IMR-90 (cell line): Measurements from ENCODE around the gene MRPL45. TPM values are rescaled to one million over a fixed set of nuclear protein-coding genes. Genes with fewer than 3 reads are reported as not detected.

ENCODE experiments used
- ATAC-seq: fragments of 200-7000 bp; cut with Tn5 transposase; 2 replicates; pipeline ENCODE4 v1.9.1; 2020; ENCODE audit warnings: low read depth, mild to moderate bottlenecking, moderate library complexity
- BruUV-seq: library from RNA; stranded (reverse); fragments of 400-500 nt; replicated peaks from 2 replicates; lab custom pipeline; 2021; lab: Mats Ljungman, UMichigan
- CTCF ChIA-PET: fragments of 300-600 bp; formaldehyde crosslinking; extraction: SDS; loops from one replicate; lab custom pipeline; 2021; ENCODE audit warnings: antibody characterized with exemption; lab: Yijun Ruan, JAX
- POLR2A ChIA-PET: fragments of 300-600 bp; sonication (Branson Sonifier 250); formaldehyde crosslinking; loops from one replicate; lab custom pipeline; 2022; ENCODE audit warnings: antibody characterized with exemption; ENCODE audit not compliant: unreplicated experiment; lab: Charles Lee
- DNase-seq: peaks from one replicate; pipeline ENCODE4 v3.0.0; 2013
- H2AFZ ChIP-seq: replicated peaks from 2 replicates; pipeline ENCODE3; 2013; ENCODE audit warnings: low read length, mild to moderate bottlenecking; ENCODE audit not compliant: poor library complexity
- H2AK5ac ChIP-seq: 2 replicates; pipeline ENCODE4 v1.6.1; 2013; ENCODE audit warnings: low read depth, low read length, inconsistent platforms
- H2AK9ac ChIP-seq: replicated peaks from 2 replicates; pipeline ENCODE3; 2013; ENCODE audit warnings: mild to moderate bottlenecking, low read depth, low read length, moderate library complexity; ENCODE audit not compliant: poor library complexity
- H2BK120ac ChIP-seq: 2 replicates; pipeline ENCODE4 v1.6.1; 2013; ENCODE audit warnings: low read depth, low read length, inconsistent platforms
- H2BK15ac ChIP-seq: 3 replicates; pipeline ENCODE4 v1.6.1; 2013; ENCODE audit warnings: low read depth, low read length, inconsistent platforms
- H2BK20ac ChIP-seq: 2 replicates; pipeline ENCODE4 v1.6.1; 2013; ENCODE audit warnings: low read depth, mild to moderate bottlenecking, inconsistent platforms, low read length, moderate library complexity
- H2BK5ac ChIP-seq: 2 replicates; pipeline ENCODE4 v1.6.1; 2013; ENCODE audit warnings: mild to moderate bottlenecking, low read depth, low read length, inconsistent platforms; ENCODE audit not compliant: poor library complexity, severe bottlenecking
- H3K14ac ChIP-seq: replicated peaks from 2 replicates; pipeline ENCODE4 v1.6.1; 2013; ENCODE audit warnings: low read depth, low read length, inconsistent platforms
- H3K18ac ChIP-seq: 2 replicates; pipeline ENCODE4 v1.6.1; 2013; ENCODE audit warnings: low read depth, low read length, control low read depth
- H3K23ac ChIP-seq: 2 replicates; pipeline ENCODE4 v1.6.1; 2013; ENCODE audit warnings: low read depth, low read length, inconsistent platforms
- H3K27ac ChIP-seq: 2 replicates; pipeline ENCODE4 v1.5.1; 2013; ENCODE audit warnings: mild to moderate bottlenecking, control low read depth, low read length; ENCODE audit not compliant: insufficient read depth
- H3K27me3 ChIP-seq: 2 replicates; pipeline ENCODE4 v1.6.1; 2013; ENCODE audit warnings: low read length; ENCODE audit not compliant: control insufficient read depth, insufficient read depth
- H3K36me3 ChIP-seq: 2 replicates; pipeline ENCODE4 v1.6.1; 2013; ENCODE audit warnings: low read length, mixed read lengths; ENCODE audit not compliant: control insufficient read depth, insufficient read depth
- H3K4ac ChIP-seq: 2 replicates; pipeline ENCODE4 v1.6.1; 2013; ENCODE audit warnings: low read depth, low read length, inconsistent platforms
- H3K4me1 ChIP-seq: 2 replicates; pipeline ENCODE4 v1.6.1; 2013; ENCODE audit warnings: low read length, mixed read lengths; ENCODE audit not compliant: control insufficient read depth, insufficient read depth
- H3K4me2 ChIP-seq: 2 replicates; pipeline ENCODE4 v1.6.1; 2013; ENCODE audit warnings: low read depth, mild to moderate bottlenecking, control low read depth, low read length, moderate library complexity
- H3K4me3 ChIP-seq: 2 replicates; pipeline ENCODE4 v1.5.1; 2013; ENCODE audit warnings: low read depth, mild to moderate bottlenecking, control low read depth, low read length, moderate library complexity; ENCODE audit not compliant: insufficient read depth
- H3K56ac ChIP-seq: 2 replicates; pipeline ENCODE4 v1.6.1; 2013; ENCODE audit warnings: low read length, inconsistent platforms; ENCODE audit not compliant: insufficient read depth; ENCODE audit errors: extremely low read depth
- H3K79me1 ChIP-seq, 2 experiments: 2 replicates each; pipeline ENCODE4 v1.6.1; 2013; ENCODE audit warnings: low read length in 2 of 2, inconsistent platforms in 1 of 2, low read depth in 1 of 2
- H3K9ac ChIP-seq: 2 replicates; pipeline ENCODE4 v1.6.1; 2013; ENCODE audit warnings: low read depth, low read length, control low read depth
- H3K9me1 ChIP-seq: 2 replicates; pipeline ENCODE4 v1.6.1; 2013; ENCODE audit warnings: low read length, inconsistent platforms; ENCODE audit not compliant: insufficient read depth
- H3K9me3 ChIP-seq: 2 replicates; pipeline ENCODE4 v1.6.1; 2013; ENCODE audit warnings: low read length; ENCODE audit not compliant: control insufficient read depth, insufficient read depth
- H4K20me1 ChIP-seq: 2 replicates; pipeline ENCODE4 v1.6.1; 2013; ENCODE audit warnings: low read length, inconsistent platforms; ENCODE audit not compliant: insufficient read depth
- H4K5ac ChIP-seq: 2 replicates; pipeline ENCODE4 v1.6.1; 2013; ENCODE audit warnings: mild to moderate bottlenecking, low read depth, low read length, control low read depth
- H4K8ac ChIP-seq, 2 experiments: 2 replicates each; pipeline ENCODE4 v1.6.1; 2013; ENCODE audit warnings: low read depth in 2 of 2, low read length in 2 of 2, control low read depth in 1 of 2, inconsistent platforms in 1 of 2
- H4K91ac ChIP-seq: 2 replicates; pipeline ENCODE4 v1.6.1; 2013; ENCODE audit warnings: low read depth, low read length, inconsistent platforms; ENCODE audit not compliant: insufficient read depth
- BHLHE40 ChIP-seq: fragments of 150-350 bp; IDR thresholded peaks from 2 replicates; pipeline ENCODE4 v1.6.1; 2016; ENCODE audit warnings: mild to moderate bottlenecking, low read depth, low read length
- CHD1 ChIP-seq: IDR thresholded peaks from 2 replicates; pipeline ENCODE4 v1.6.1; 2012; ENCODE audit warnings: low read depth, low read length, improper control_type of control experiment
- FOS ChIP-seq: fragments of 150-350 bp; IDR thresholded peaks from 2 replicates; pipeline ENCODE4 v1.6.1; 2016; ENCODE audit warnings: low read depth, low read length
- MAFK ChIP-seq: IDR thresholded peaks from 2 replicates; pipeline ENCODE4 v1.6.1; 2012; ENCODE audit warnings: low read depth, low read length, improper control_type of control experiment
- MAZ ChIP-seq: IDR thresholded peaks from 2 replicates; pipeline ENCODE4 v1.6.1; 2012; ENCODE audit warnings: low read depth, mild to moderate bottlenecking, low read length, improper control_type of control experiment, moderate library complexity, borderline replicate concordance
- MXI1 ChIP-seq: IDR thresholded peaks from 2 replicates; pipeline ENCODE4 v1.6.1; 2012; ENCODE audit warnings: low read depth, mild to moderate bottlenecking, low read length, moderate library complexity, borderline replicate concordance
- NFE2L2 ChIP-seq: fragments of 150-350 bp; IDR thresholded peaks from 2 replicates; pipeline ENCODE4 v1.6.1; 2016; ENCODE audit warnings: low read depth, mild to moderate bottlenecking, low read length
- RFX5 ChIP-seq: IDR thresholded peaks from 2 replicates; pipeline ENCODE4 v1.8.0; 2012; ENCODE audit warnings: low read depth, mild to moderate bottlenecking, low read length, moderate library complexity
- SMC3 ChIP-seq: fragments of 150-350 bp; IDR thresholded peaks from 2 replicates; pipeline ENCODE4 v1.6.1; 2016; ENCODE audit warnings: low read depth, mild to moderate bottlenecking, antibody characterized with exemption, low read length, moderate library complexity
- WGBS, 2 experiments: methylation state at CpG; one replicate each; pipeline versions ENCODE4 v1.1.5 to v1.1.7; 2013; ENCODE audit warnings: missing lambda C conversion rate in 2 of 2; ENCODE audit not compliant: insufficient read length in 1 of 2; ENCODE audit errors: extremely low coverage in 2 of 2; 5-methylcytosine and 5-hydroxymethylcytosine counted together
- dilution Hi-C: fragments of 300-500 bp; cut with HindIII; formaldehyde crosslinking; loops from one replicate; pipeline ENCODE4 v1.14.3; 2018; ENCODE audit warnings: low sequenced_read_pairs; ENCODE audit not compliant: unreplicated experiment
- in situ Hi-C: fragments of 300-500 bp; cut with MboI; formaldehyde crosslinking; loops from 3 replicates; pipeline ENCODE4 v1.14.3; 2019; ENCODE audit warnings: low sequenced_read_pairs, inconsistent platforms, mixed read lengths
- intact Hi-C: fragments of 100-400 bp; cut with micrococcal nuclease; formaldehyde crosslinking; loops from 2 replicates; pipeline ENCODE4 v1.10.0; 2022
- polyA plus RNA-seq, 3 experiments: library from polyadenylated mRNA; depleted of rRNA; stranded (reverse); fragments of >200 nt; gene quantifications; 2 replicates each; pipeline ENCODE4 v1.2.3, GENCODE V29; 2012; ENCODE audit warnings: low replicate concordance in 1 of 3
- total RNA-seq: library from RNA; depleted of rRNA; stranded (reverse); fragments of >200 nt; gene quantifications from 2 replicates; pipeline ENCODE4 v1.2.3, GENCODE V29; 2012

The MRPL45 gene
- total and polyA plus RNA-seq, 2 of the 4 experiments (the other 2 are of a cell fraction), result 39.6 to 46.8 TPM

GRCh38 chr17:38358586-38359513, 61.9 kb downstream of the MRPL45 start:
- H3K18ac ChIP-seq, result no peak overlapping the region
- H3K56ac ChIP-seq, result no peak overlapping the region
- POLR2A ChIA-PET, result no interaction called here
- in situ Hi-C loops, result loop anchor here (5.0 to 25.0 kb wide), 3 partner anchors 43 to 306 kb away; no protein-coding TSS in a partner anchor
- H2BK15ac ChIP-seq, result no peak overlapping the region
- H2BK120ac ChIP-seq, result no peak overlapping the region
- no CpG with 5 or more reads among the region's 9 CpGs for WGBS, 2 experiments
- CTCF ChIA-PET, result interaction anchor here (1.0 to 1.3 kb wide), 2 partner anchors 9 to 55 kb away, joined by 4 to 5 read pairs; no protein-coding TSS in a partner anchor
- H2BK20ac ChIP-seq, result no peak overlapping the region
- peaks cover 4% of the 10 kb centered on the region for H3K4me1 ChIP-seq
- no peak overlapping the region for H4K8ac ChIP-seq
- TF ChIP-seq BHLHE40, result no peak
- TF ChIP-seq FOS, result no peak
- no peak for TF ChIP-seq CHD1
- no peak for TF ChIP-seq MXI1
- no peak for TF ChIP-seq MAFK
- no peak for TF ChIP-seq SMC3
- no peak for TF ChIP-seq NFE2L2
- no peak for TF ChIP-seq MAZ
- no peak for TF ChIP-seq RFX5
- H3K4me3 ChIP-seq, result no peak overlapping the region
- H4K91ac ChIP-seq, result no peak overlapping the region
- H2BK5ac ChIP-seq, result no peak overlapping the region
- no peak overlapping the region for H2AFZ ChIP-seq
- intact Hi-C loops, result no loop called here
- H3K9ac ChIP-seq, result no peak overlapping the region
- dilution Hi-C loops, result no loop called here
- no TSS peak for BruUV-seq
- no peak overlapping the region for H2AK5ac ChIP-seq
- ATAC-seq, result 0 out of 2 replicates have a peak, but pooled peaks have one; percentile 11
- no peak overlapping the region for H3K4me2 ChIP-seq
- H3K9me1 ChIP-seq, result peaks cover 6% of the 10 kb centered on the region
- H3K27ac ChIP-seq, result no peak overlapping the region
- DNase-seq, result no peak
- H3K36me3 ChIP-seq, result no peaks in the 10 kb centered on the region; the same call in 1 of the 2 replicates
- H2AK9ac ChIP-seq, result no peak overlapping the region
- no peak overlapping the region for H3K23ac ChIP-seq
- peaks cover 39 to 72% of the 10 kb centered on the region in 2 experiments for H3K79me1 ChIP-seq
- peaks cover 64% of the 10 kb centered on the region for H4K20me1 ChIP-seq
- no peaks in the 10 kb centered on the region for H3K27me3 ChIP-seq
- no peak overlapping the region for H3K4ac ChIP-seq
- no peak overlapping the region for H3K14ac ChIP-seq
- H3K9me3 ChIP-seq, result no peaks in the 10 kb centered on the region
- no peak overlapping the region for H4K5ac ChIP-seq
